Naive B cell (primary cell): ENCODE results near the gene DNTT. TPM values are rescaled to one million over a fixed set of nuclear protein-coding genes. Genes with fewer than 3 reads are reported as not detected.

Experiments
- ATAC-seq, 2 donors: fragments of 150-1000 bp; cut with Tn5 transposase; 2 replicates each; pipeline ENCODE4 v1.10.0; 2021; ENCODE audit warnings: low read depth in 2 of 2, mild to moderate bottlenecking in 2 of 2, moderate library complexity in 2 of 2
- DNase-seq: peaks from one replicate; pipeline ENCODE4 v3.0.0; 2022
- H3K27ac Mint-ChIP-seq, 6 donors: one replicate each; pipeline ENCODE4 v1.8.0; 2020 to 2022; ENCODE audit warnings: mild to moderate bottlenecking in 6 of 6, mixed read lengths in 6 of 6, moderate library complexity in 5 of 6, inconsistent platforms in 2 of 6
- H3K27me3 Mint-ChIP-seq, 3 donors: one replicate each; pipeline ENCODE4 v1.8.0; 2021 to 2022; ENCODE audit warnings: mixed read lengths in 3 of 3, mild to moderate bottlenecking in 1 of 3
- H3K36me3 Mint-ChIP-seq, 2 donors: one replicate each; pipeline ENCODE4 v1.8.0; 2020 to 2022; ENCODE audit warnings: mixed read lengths in 2 of 2, inconsistent platforms in 1 of 2, mild to moderate bottlenecking in 1 of 2
- H3K4me1 Mint-ChIP-seq, 3 donors: one replicate each; pipeline ENCODE4 v1.8.0; 2020 to 2022; ENCODE audit warnings: mixed read lengths in 3 of 3, inconsistent platforms in 1 of 3, mild to moderate bottlenecking in 1 of 3, moderate library complexity in 1 of 3
- H3K4me3 Mint-ChIP-seq, 8 donors: one replicate each; pipeline ENCODE4 v1.8.0; 2020 to 2022; ENCODE audit warnings: mild to moderate bottlenecking in 8 of 8, mixed read lengths in 8 of 8, moderate library complexity in 8 of 8, inconsistent platforms in 2 of 8
- H3K9me3 Mint-ChIP-seq, 7 donors: one replicate each; pipeline ENCODE4 v1.8.0; 2020 to 2022; ENCODE audit warnings: mixed read lengths in 7 of 7, mild to moderate bottlenecking in 5 of 7, inconsistent platforms in 2 of 7, moderate library complexity in 1 of 7
- polyA plus RNA-seq, 6 donors: library from polyadenylated mRNA; unstranded; fragments of 300-500 nt; fragmentation: Illumina TruSeq; gene quantifications; one replicate each; pipeline ENCODE4 v1.2.3, GENCODE V29; 2021; ENCODE audit warnings: low read depth in 6 of 6

DNTT gene
- polyA plus RNA-seq, 6 donors from 2014 or later = 0.21 TPM; not detected in 5

DNA sequence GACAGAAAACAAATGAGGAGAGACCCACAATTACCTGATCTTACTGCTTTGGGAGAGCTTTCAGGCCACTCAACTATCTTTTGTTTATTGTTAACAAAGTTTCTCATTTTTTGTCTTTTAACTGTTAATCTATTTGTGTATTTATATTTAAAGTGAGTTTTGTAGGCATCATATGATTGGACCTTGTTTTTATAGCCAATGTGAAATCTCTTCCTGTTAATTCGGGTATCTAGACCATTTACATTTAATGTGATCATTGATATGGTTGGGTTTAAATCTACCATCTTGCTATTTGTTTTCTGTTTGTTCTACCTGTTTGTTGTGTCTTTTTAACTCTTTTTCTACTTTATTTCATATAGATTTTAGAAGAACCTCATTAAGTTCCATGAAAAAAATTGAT, 42.1 kb downstream of the DNTT start:
- Mint-ChIP-seq H3K27ac (no peak overlapping the region), H3K36me3 (no peaks in the 10 kb centered on the region), H3K4me1 (peaks cover 9 to 15% (median 13%) of the 10 kb centered on the region in 3 donors), H3K4me3 (no peak overlapping the region), H3K9me3 (peaks cover 0 to 9% (median 6%) of the 10 kb centered on the region in 7 donors), H3K27me3 (peaks cover 0 to 7% (median 4%) of the 10 kb centered on the region in 3 donors)
- DNase-seq (no peak), ATAC-seq (no peak)

DNA sequence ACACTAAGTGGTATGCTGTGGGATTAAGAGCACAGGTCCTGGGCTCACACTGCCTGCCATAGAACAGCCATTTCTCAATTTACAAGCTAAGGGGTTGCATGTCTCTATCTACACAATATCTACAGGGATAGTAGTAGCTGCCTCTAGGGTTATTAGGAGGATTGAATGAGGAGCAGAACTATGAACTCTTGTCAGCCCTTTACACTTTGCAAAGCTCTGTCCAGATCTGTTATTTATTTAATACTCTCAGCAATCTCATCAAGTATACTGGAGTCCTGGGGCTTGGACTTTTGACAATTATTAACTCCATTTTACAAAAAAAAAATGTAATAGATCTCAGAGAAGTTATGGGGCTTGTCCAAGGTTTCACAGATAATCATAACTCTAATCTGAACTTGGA, 47.8 kb downstream of the DNTT start:
- Mint-ChIP-seq H3K27ac (peak overlapping the region in 1 of 6 donors; percentile 28), H3K36me3 (no peaks in the 10 kb centered on the region), H3K27me3 (peaks cover 4 to 14% (median 10%) of the 10 kb centered on the region in 3 donors), H3K4me1 (no peaks in the 10 kb centered on the region), H3K9me3 (peaks cover 0 to 4% (median 0%) of the 10 kb centered on the region in 7 donors), H3K4me3 (no peak overlapping the region)
- ATAC-seq (no peak), DNase-seq (no peak)

DNA sequence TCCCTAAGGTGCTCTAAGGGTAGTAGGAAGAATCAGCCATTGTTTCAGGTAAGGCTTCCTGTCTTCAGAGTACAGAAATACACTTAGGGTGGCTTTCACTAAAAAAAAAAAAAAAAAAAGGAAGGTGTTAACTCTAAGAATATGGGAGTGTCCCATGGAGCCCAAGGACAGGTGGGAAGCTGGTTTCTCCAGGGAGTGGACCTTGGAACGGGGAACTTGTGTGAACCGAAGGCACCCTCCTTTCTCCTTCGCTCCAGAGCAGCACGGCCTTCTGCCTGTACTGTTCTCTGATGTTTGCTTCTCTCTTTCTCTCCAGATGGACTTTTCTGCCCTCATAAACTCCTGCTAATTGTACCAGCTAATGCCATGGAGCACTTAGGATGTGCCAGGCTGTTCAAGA, 48.3 kb downstream of the DNTT start:
- Mint-ChIP-seq H3K27me3 (peaks cover 4 to 14% (median 10%) of the 10 kb centered on the region in 3 donors), H3K4me3 (no peak overlapping the region), H3K4me1 (no peaks in the 10 kb centered on the region), H3K27ac (peak overlapping the region in 1 of 6 donors; percentile 54), H3K36me3 (no peaks in the 10 kb centered on the region), H3K9me3 (no peaks in the 10 kb centered on the region)
- DNase-seq = no peak
- ATAC-seq = no peak

DNA sequence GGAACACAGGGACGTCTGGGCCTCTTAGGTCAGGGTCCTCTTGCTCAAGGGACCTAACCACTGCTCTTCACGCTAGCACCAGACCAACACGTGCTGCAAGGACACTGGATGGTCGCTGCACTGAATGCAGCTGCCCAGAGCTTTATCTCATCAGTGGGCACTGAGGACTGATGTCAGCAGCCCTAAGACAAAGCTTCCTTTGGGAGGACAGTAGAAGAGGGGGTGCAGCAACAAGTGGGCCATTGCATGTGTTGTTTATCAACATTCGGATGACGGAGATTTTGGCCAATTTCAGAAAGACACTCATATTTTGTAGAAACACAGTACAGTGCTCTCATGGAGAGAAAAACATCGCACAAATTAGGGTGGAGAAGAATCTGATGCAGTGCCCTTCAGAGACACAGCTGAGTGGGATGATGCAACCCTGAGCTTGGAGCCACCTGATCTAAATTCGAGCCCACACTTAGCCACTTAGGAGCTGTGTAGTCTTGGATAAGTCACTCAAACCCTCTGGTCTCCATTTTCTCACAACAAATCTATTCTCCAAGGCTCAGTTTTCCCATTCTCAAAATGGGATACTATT, 52.9 kb downstream of the DNTT start:
- ATAC-seq (no peak), DNase-seq (no peak)
- peaks cover 0 to 7% (median 2%) of the 10 kb centered on the region in 3 donors for H3K4me1 Mint-ChIP-seq
- no peak overlapping the region for H3K4me3 Mint-ChIP-seq
- H3K9me3 Mint-ChIP-seq = peaks cover 0 to 2% (median 0%) of the 10 kb centered on the region in 7 donors
- H3K27me3 Mint-ChIP-seq = peaks cover 4 to 25% (median 10%) of the 10 kb centered on the region in 3 donors
- H3K36me3 Mint-ChIP-seq = no peaks in the 10 kb centered on the region
- H3K27ac Mint-ChIP-seq = no peak overlapping the region

DNA sequence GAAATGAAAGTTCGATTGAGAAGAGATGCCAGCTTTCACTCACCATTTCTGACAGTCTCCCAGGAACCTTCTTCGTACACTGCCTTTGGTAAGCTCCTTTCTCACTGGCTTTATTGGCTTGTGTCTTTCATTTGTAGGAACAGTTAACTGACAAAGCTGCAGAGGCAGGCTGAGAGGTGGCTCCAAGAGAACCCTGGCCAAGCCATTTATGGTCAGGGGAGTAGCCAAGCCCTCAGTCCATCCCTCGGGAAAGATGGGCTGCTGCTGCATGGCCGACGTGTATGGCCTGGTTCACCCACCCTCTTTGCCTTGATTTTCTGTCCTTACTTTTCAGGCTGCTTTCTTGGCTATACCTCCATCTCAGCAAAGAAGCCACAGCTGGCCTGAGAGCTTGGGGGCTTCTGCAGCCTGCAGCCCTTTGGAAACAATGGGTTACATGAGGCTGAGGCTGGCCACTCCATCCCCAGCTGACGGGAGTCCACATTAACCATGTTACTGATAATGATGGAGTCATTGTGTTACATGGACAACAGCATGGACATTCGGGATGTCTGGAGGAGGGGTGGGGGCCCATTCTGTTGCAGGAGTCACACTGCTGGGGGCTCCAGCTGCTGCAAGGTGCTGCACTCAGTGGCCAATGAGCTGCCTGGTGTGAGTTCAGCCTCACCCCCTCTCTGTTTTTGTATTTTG, 54.8 kb downstream of the DNTT start, which contains the start of gene OPALIN:
OPALIN (minus strand) TSS at position 152 of the 690 bp plus-strand sequence; CDS start at position 46, 106 bp downstream.
- ATAC-seq = no peak
- H3K36me3 Mint-ChIP-seq = no peaks in the 10 kb centered on the region
- no peak within 1 kb of the TSS for H3K27ac Mint-ChIP-seq
- peaks cover 0 to 25% (median 10%) of the 10 kb centered on the region in 3 donors for H3K27me3 Mint-ChIP-seq
- peaks cover 0 to 7% (median 2%) of the 10 kb centered on the region in 3 donors for H3K4me1 Mint-ChIP-seq
- no peak for DNase-seq
- peaks cover 0 to 2% (median 0%) of the 10 kb centered on the region in 7 donors for H3K9me3 Mint-ChIP-seq
- no peak within 1 kb of the TSS for H3K4me3 Mint-ChIP-seq

DNA sequence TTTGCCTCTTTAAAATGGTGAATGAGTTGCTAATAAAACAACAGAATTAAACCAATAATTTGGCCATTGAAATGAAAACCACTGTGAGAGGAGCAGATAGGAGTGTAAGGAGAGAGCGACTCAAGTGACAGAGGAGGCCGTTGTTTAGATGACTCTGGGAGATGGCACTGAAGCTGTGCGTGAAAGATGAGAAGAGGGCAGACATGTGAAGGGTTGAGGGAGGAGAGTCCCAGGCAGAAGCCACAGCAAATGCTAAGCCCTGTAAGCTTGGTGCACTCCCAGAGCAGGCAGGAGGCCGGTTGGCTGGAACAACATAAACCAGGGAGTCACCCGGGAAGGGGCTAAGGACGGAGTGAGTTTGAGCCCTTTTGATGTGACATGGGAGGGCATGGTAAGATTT, 55.4 kb downstream of the DNTT start:
- no peak overlapping the region for H3K4me3 Mint-ChIP-seq
- no peak for DNase-seq
- peaks cover 0 to 2% (median 0%) of the 10 kb centered on the region in 7 donors for H3K9me3 Mint-ChIP-seq
- peaks cover 0 to 7% (median 2%) of the 10 kb centered on the region in 3 donors for H3K4me1 Mint-ChIP-seq
- H3K36me3 Mint-ChIP-seq = no peaks in the 10 kb centered on the region
- no peak overlapping the region for H3K27ac Mint-ChIP-seq
- ATAC-seq = no peak
- peaks cover 0 to 25% (median 10%) of the 10 kb centered on the region in 3 donors for H3K27me3 Mint-ChIP-seq

DNA sequence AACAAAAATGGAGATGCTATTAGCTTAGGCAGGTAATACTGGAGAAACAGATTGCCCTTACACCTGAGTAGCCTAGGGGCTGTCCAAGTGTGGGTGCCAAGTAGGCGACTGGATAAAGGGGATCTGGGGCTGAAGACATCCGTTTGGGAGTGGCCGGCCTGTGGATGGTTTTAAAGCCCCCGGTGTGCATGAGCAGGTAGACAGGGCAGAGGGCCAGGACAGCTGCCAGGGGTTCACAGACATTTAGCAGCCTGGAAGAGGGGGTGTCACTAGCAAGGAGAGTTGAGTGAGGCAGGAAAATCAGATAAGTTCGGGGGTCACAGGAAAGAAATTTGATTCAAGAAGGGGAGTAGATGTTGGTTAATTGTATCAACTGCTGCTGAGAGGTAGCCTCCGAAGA, 56.1 kb downstream of the DNTT start:
- ATAC-seq = no peak
- H3K36me3 Mint-ChIP-seq = no peaks in the 10 kb centered on the region

DNA sequence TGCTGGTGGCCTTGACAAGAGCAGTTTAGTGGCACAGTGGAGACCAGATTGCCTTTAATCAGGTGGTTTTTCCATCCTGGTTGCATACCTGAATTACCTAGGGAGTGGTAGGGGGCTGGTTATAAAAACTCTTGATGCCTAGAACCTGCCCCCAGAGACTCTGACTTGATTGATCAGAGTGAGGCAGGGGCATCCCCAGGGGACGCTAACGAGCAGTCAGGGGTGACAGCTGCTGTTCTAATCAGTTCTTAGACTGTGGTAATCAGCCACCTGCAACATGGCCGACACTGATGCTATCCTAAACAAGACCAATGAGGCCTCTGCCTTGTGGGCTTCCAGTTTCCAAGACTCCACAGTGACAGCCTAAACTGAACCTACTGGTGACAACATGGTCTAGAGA, 56.5 kb downstream of the DNTT start:
- no peak for DNase-seq
- Mint-ChIP-seq H3K27ac (no peak overlapping the region), H3K36me3 (no peaks in the 10 kb centered on the region), H3K27me3 (peaks cover 0 to 24% (median 4%) of the 10 kb centered on the region in 3 donors), H3K4me1 (peaks cover 0 to 7% (median 2%) of the 10 kb centered on the region in 3 donors), H3K9me3 (peaks cover 0 to 2% (median 0%) of the 10 kb centered on the region in 7 donors), H3K4me3 (no peak overlapping the region)
- ATAC-seq = no peak

More for the DNA sequence above, 56.1 kb downstream of the DNTT start:
- Mint-ChIP-seq H3K9me3 (peaks cover 0 to 2% (median 0%) of the 10 kb centered on the region in 7 donors), H3K4me1 (peaks cover 0 to 7% (median 2%) of the 10 kb centered on the region in 3 donors), H3K27me3 (peaks cover 0 to 25% (median 7%) of the 10 kb centered on the region in 3 donors), H3K27ac (peak overlapping the region in 1 of 6 donors; percentile 83), H3K4me3 (no peak overlapping the region)
- DNase-seq = no peak

DNA sequence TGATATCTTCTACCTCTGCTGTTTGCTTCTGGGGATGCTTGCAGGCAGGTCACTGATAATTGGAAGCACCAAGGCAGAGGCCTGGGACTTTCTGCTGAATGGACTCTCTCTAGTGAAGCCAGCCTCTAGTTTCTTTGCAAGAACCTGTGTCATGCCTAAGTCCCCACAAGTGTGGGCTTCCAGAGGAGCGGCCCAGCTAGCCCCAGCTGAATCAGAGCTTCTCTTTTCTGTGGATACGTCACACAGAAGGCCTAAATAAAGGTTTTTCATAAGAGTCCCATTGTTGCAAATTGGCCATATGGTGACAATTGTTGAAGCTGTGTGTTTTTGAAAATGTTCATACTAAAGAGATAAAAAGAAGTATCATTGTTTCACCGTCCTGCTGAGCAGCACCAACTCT, 61.3 kb downstream of the DNTT start:
- no peaks in the 10 kb centered on the region for H3K36me3 Mint-ChIP-seq
- no peak overlapping the region for H3K4me3 Mint-ChIP-seq
- ATAC-seq (no peak), DNase-seq (no peak)
- no peak overlapping the region for H3K27ac Mint-ChIP-seq
- H3K27me3 Mint-ChIP-seq = no peaks in the 10 kb centered on the region
- H3K9me3 Mint-ChIP-seq = peaks cover 0 to 2% (median 0%) of the 10 kb centered on the region in 7 donors
- H3K4me1 Mint-ChIP-seq = peaks cover 0 to 2% (median under 1%) of the 10 kb centered on the region in 3 donors

DNA sequence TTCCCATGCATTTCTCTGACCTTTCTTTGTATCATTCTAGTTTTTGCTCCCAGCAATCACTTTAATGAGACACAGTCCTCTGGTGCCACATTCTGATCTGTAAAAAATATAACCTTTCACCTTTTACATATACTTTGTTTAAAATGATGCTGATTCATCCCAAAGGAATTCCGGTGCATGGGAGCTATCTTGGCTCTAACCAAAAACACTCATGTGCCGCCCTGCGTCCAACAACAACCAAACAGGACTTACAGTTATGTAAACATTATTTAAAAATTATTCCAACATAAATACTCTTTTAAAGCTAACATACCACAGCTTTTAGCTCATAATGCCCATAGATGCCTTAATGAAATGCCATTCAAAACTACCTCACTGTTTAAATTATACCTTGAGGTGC, 62.3 kb downstream of the DNTT start:
- H3K4me3 Mint-ChIP-seq = no peak overlapping the region
- no peaks in the 10 kb centered on the region for H3K36me3 Mint-ChIP-seq
- ATAC-seq (no peak), DNase-seq (no peak)
- no peak overlapping the region for H3K27ac Mint-ChIP-seq
- H3K4me1 Mint-ChIP-seq = peaks cover 0 to 4% (median 0%) of the 10 kb centered on the region in 3 donors
- H3K9me3 Mint-ChIP-seq = peaks cover 0 to 2% (median 0%) of the 10 kb centered on the region in 7 donors
- no peaks in the 10 kb centered on the region for H3K27me3 Mint-ChIP-seq

DNA sequence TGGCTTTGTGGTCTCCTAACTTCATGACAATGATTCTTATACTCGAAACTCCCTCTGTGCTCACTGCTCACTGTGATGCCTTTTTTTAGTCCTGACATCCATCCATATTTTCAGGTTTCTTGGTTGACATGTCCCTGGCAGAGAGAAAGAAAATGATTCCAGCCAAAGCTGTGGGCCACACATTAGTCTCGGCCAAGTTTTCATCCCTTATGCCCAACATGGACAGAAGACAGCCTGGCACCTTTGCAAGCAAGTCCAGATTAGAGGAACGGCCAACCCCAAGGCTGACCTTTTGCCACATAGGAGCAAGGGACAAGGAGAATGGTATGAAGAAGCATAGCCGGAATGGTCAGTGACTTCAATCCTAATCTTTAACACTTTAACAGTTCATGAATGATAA, 63.2 kb downstream of the DNTT start:
- DNase-seq (no peak), ATAC-seq (no peak)
- peaks cover 0 to 4% (median 0%) of the 10 kb centered on the region in 3 donors for H3K4me1 Mint-ChIP-seq
- H3K27me3 Mint-ChIP-seq = no peaks in the 10 kb centered on the region
- H3K4me3 Mint-ChIP-seq = no peak overlapping the region
- H3K9me3 Mint-ChIP-seq = no peaks in the 10 kb centered on the region
- H3K27ac Mint-ChIP-seq = no peak overlapping the region
- H3K36me3 Mint-ChIP-seq = no peaks in the 10 kb centered on the region

DNA sequence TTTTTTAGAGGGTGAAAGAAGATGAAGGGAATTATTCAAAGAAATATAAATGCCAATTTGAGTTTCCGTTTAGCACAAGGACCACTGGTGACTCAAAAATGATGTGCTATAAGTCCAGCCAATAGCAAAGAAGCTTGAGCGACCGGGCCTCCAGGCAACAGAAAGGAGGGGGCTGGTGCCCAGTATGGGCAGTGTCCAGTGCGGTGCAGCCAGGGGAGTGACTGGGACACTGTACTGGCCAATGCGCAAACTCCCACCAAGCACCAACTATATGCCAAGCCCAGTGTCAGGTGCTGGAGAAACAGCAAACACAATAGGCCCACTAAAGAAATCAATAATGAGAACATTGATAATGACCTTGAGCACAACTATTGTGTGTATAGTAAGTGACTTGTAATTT, 64.7 kb downstream of the DNTT start:
- DNase-seq = no peak
- no peaks in the 10 kb centered on the region for H3K36me3 Mint-ChIP-seq
- H3K27me3 Mint-ChIP-seq = peaks cover 0 to 9% (median 7%) of the 10 kb centered on the region in 3 donors
- H3K4me1 Mint-ChIP-seq = peaks cover 0 to 4% (median 0%) of the 10 kb centered on the region in 3 donors
- H3K27ac Mint-ChIP-seq = no peak overlapping the region
- no peak for ATAC-seq
- H3K9me3 Mint-ChIP-seq = no peaks in the 10 kb centered on the region
- peak overlapping the region in 1 of 8 donors; percentile 51 for H3K4me3 Mint-ChIP-seq

DNA sequence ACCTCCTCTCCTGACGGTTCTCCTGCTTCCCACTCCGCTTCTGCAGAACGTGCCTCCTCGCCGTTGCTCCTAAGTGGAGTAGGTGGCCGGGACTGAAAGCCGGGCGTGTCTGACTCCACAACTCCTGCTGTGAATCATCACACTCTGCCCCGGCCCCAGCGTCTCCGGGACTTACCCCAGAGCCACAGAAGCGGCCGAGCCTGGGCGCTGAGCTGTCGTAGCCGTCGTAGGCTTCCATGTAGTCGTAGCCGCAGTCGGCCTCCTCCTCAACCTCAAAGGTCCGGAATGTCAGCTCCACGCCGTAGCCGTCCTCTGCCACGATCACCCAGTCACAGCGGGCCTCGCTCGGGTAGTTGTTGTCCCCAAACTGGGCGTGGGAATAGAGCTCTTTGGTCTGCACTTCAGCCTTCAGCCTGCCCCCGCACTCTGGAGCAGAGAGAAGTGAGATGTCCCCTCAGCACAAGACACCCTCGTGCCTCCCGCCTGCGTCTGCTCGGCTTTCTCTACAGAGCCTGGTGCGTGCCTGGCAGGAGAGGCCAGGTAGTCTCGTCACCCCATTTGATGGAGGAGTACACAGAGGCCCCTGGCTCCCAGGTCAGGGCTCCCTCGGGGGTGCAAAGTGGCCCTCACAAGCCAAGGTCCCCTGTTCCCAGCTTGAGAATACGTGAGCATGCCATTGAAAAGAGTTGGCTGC, 65.8 kb downstream of the DNTT start:
- Mint-ChIP-seq H3K4me3 (no peak overlapping the region), H3K27ac (no peak overlapping the region), H3K4me1 (peaks cover 9 to 13% (median 10%) of the 10 kb centered on the region in 3 donors), H3K36me3 (no peaks in the 10 kb centered on the region), H3K27me3 (peaks cover 4 to 20% (median 13%) of the 10 kb centered on the region in 3 donors), H3K9me3 (no peaks in the 10 kb centered on the region)
- DNase-seq = no peak
- no peak for ATAC-seq
